K562 (cell line): ENCODE data around the gene TOM1L2. TPM values are rescaled to one million over a fixed set of nuclear protein-coding genes. Genes with fewer than 3 reads are reported as not detected.

Experiments used
- MAFK ChIP-seq: IDR thresholded peaks from 2 replicates; pipeline ENCODE4 v1.6.1; 2011; ENCODE audit warnings: low read length, improper control_type of control experiment
- NEUROD1 ChIP-seq: fragments of 150-350 bp; IDR thresholded peaks from 2 replicates; pipeline ENCODE4 v1.6.1; 2014; ENCODE audit warnings: borderline replicate concordance, low read length, low read depth; ENCODE audit not compliant: partially characterized antibody
- PCBP2 ChIP-seq: fragments of 200-400 bp; formaldehyde crosslinking; IDR thresholded peaks from 2 replicates; pipeline ENCODE4 v1.6.1; 2018; ENCODE audit warnings: low read length, low read depth, mild to moderate bottlenecking, moderate library complexity; ENCODE audit not compliant: poor library complexity, severe bottlenecking
- PHF21A ChIP-seq: fragments of 450-650 bp; IDR thresholded peaks from 2 replicates; pipeline ENCODE4 v1.6.1; 2017; ENCODE audit warnings: low read depth, borderline replicate concordance
- POLR3A ChIP-seq: IDR thresholded peaks from 2 replicates; pipeline ENCODE4 v1.6.1; 2011; ENCODE audit warnings: borderline replicate concordance, mild to moderate bottlenecking, moderate library complexity; ENCODE audit not compliant: insufficient read length, insufficient read depth; ENCODE audit errors: extremely low read depth
- SIX5 ChIP-seq, 2 experiments: IDR thresholded peaks; 2 replicates each; pipeline ENCODE4 v1.6.1; 2011; ENCODE audit warnings: low read length in 2 of 2, borderline replicate concordance in 1 of 2, low read depth in 1 of 2, mild to moderate bottlenecking in 1 of 2, moderate library complexity in 1 of 2; ENCODE audit not compliant: insufficient read depth in 1 of 2
- STAT5B ChIP-seq: fragments of 250-450 bp; sonication (Bioruptor Pico); IDR thresholded peaks from 2 replicates; pipeline ENCODE4 v1.8.0; 2021; ENCODE audit warnings: mild to moderate bottlenecking, inconsistent platforms
- THRAP3 ChIP-seq: fragments of 450-650 bp; IDR thresholded peaks from 2 replicates; pipeline ENCODE4 v1.6.1; 2016; ENCODE audit warnings: mild to moderate bottlenecking, inconsistent platforms, borderline replicate concordance
- ZNF354B ChIP-seq: fragments of 250-450 bp; sonication (Bioruptor Pico); IDR thresholded peaks from 2 replicates; pipeline ENCODE4 v1.4.0; 2020
- ZNF668 ChIP-seq: fragments of 250-450 bp; sonication (Bioruptor Pico); IDR thresholded peaks from 2 replicates; pipeline ENCODE4 v1.8.0; 2022; ENCODE audit warnings: mild to moderate bottlenecking, inconsistent platforms
- ZNF707 ChIP-seq: fragments of 250-450 bp; sonication (Bioruptor Pico); conservative IDR thresholded peaks from 2 replicates; pipeline ENCODE4 v1.8.0; 2022; ENCODE audit warnings: inconsistent platforms, mild to moderate bottlenecking, moderate library complexity
- polyA plus RNA-seq, 8 experiments: library from polyadenylated mRNA; depleted of rRNA in 4 of 8; stranded (reverse) in 5 of 8; unstranded in 3 of 8; fragments of >200 nt; fragmentation: Nextera tagmentation in 2 of 8; fragmentation: Illumina TruSeq in 1 of 8; extraction: Ambion mirVana in 2 of 8; extraction: Trizol in 1 of 8; gene quantifications; 2 replicates each; pipeline versions ENCODE4 v1.2.1 to v1.2.3, GENCODE V29; 2011 to 2014; ENCODE audit warnings: inconsistent platforms in 1 of 8, missing spikeins in 1 of 8
- total RNA-seq, 7 experiments: library from RNA; depleted of rRNA in 6 of 7; stranded (reverse); fragments of >200 nt in 6 of 7; fragmentation: Illumina TruSeq in 2 of 7; extraction: Trizol in 2 of 7; gene quantifications; 2 replicates each; pipeline versions ENCODE4 v1.2.1 to v1.2.3, GENCODE V29; 2011 to 2021; ENCODE audit warnings: low replicate concordance in 1 of 7
- TF ChIP-seq, protein P1 (sequence below): fragments of 450-650 bp; IDR thresholded peaks from one replicate; pipeline ENCODE4 v1.6.1; 2018; ENCODE audit warnings: mild to moderate bottlenecking, moderate library complexity; ENCODE audit not compliant: partially characterized antibody
- TF ChIP-seq, protein P2 (sequence below): fragments of 250-450 bp; sonication (Bioruptor Pico); IDR thresholded peaks from 2 replicates; pipeline ENCODE4 v1.9.0; 2021; ENCODE audit warnings: mild to moderate bottlenecking, inconsistent platforms
- TF ChIP-seq, protein P3 (sequence below): fragments of 250-450 bp; sonication (Bioruptor Pico); IDR thresholded peaks from 2 replicates; pipeline ENCODE4 v1.8.0; 2022; ENCODE audit warnings: moderate library complexity, mild to moderate bottlenecking, inconsistent platforms
- TF ChIP-seq, protein P4 (sequence below): fragments of 450-650 bp; IDR thresholded peaks from 2 replicates; pipeline ENCODE4 v1.7.0; 2016; ENCODE audit warnings: borderline replicate concordance
- TF ChIP-seq, protein P5 (sequence below), 2 experiments: fragments of 450-650 bp; conservative IDR thresholded peaks; 2 replicates each; pipeline ENCODE4 v1.6.1; 2017; ENCODE audit warnings: mild to moderate bottlenecking in 2 of 2, moderate library complexity in 2 of 2

The TOM1L2 gene
- total and polyA plus RNA-seq, 9 of the 15 experiments (the other 6 are each of a cell fraction or from before 2014, with no cell fraction given), result 0.07 to 6.0 (median 2.5) TPM

DNA sequence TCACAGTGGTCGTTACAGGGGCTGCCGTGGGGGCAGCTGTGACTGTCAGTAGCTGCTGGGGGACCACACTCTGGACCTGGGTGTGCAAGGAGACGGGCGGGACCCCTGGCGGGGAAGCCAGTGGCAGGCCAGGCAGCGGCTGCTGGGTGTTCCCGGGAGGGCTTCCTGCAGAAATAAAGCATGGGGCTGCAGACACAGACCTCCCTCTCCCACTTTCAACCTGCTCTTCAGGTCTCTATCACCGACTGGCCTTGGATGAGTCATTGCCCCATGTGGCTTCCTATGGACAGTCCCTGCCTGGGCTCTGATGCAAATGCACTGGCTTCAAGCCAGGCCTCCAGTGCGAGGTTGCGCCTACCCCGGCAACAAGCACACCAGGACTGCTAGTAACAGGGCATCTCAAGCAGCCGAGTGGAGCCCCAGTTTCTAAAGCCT is 152.6 kb downstream of the TOM1L2 start (continued):
- TF ChIP-seq, protein P1, sequence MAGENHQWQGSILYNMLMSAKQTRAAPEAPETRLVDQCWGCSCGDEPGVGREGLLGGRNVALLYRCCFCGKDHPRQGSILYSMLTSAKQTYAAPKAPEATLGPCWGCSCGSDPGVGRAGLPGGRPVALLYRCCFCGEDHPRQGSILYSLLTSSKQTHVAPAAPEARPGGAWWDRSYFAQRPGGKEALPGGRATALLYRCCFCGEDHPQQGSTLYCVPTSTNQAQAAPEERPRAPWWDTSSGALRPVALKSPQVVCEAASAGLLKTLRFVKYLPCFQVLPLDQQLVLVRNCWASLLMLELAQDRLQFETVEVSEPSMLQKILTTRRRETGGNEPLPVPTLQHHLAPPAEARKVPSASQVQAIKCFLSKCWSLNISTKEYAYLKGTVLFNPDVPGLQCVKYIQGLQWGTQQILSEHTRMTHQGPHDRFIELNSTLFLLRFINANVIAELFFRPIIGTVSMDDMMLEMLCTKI, result no peak
- no peak for TF ChIP-seq POLR3A
- no peak for TF ChIP-seq SIX5 (IDR thresholded peaks at IDR 0.05; ENCODE audit: borderline replicate concordance in 1 of 2, insufficient read depth in 1 of 2, low read depth in 1 of 2, low read length in 2 of 2)
- TF ChIP-seq ZNF354B, result no peak
- TF ChIP-seq PHF21A, result no peak
- no peak for TF ChIP-seq STAT5B (CRISPR knock-in tag)
- TF ChIP-seq, protein P2, sequence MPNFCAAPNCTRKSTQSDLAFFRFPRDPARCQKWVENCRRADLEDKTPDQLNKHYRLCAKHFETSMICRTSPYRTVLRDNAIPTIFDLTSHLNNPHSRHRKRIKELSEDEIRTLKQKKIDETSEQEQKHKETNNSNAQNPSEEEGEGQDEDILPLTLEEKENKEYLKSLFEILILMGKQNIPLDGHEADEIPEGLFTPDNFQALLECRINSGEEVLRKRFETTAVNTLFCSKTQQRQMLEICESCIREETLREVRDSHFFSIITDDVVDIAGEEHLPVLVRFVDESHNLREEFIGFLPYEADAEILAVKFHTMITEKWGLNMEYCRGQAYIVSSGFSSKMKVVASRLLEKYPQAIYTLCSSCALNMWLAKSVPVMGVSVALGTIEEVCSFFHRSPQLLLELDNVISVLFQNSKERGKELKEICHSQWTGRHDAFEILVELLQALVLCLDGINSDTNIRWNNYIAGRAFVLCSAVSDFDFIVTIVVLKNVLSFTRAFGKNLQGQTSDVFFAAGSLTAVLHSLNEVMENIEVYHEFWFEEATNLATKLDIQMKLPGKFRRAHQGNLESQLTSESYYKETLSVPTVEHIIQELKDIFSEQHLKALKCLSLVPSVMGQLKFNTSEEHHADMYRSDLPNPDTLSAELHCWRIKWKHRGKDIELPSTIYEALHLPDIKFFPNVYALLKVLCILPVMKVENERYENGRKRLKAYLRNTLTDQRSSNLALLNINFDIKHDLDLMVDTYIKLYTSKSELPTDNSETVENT, result no peak
- TF ChIP-seq, protein P3, sequence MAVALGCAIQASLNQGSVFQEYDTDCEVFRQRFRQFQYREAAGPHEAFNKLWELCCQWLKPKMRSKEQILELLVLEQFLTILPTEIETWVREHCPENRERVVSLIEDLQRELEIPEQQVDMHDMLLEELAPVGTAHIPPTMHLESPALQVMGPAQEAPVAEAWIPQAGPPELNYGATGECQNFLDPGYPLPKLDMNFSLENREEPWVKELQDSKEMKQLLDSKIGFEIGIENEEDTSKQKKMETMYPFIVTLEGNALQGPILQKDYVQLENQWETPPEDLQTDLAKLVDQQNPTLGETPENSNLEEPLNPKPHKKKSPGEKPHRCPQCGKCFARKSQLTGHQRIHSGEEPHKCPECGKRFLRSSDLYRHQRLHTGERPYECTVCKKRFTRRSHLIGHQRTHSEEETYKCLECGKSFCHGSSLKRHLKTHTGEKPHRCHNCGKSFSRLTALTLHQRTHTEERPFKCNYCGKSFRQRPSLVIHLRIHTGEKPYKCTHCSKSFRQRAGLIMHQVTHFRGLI (CRISPR knock-in tag), result no peak
- TF ChIP-seq, protein P4, sequence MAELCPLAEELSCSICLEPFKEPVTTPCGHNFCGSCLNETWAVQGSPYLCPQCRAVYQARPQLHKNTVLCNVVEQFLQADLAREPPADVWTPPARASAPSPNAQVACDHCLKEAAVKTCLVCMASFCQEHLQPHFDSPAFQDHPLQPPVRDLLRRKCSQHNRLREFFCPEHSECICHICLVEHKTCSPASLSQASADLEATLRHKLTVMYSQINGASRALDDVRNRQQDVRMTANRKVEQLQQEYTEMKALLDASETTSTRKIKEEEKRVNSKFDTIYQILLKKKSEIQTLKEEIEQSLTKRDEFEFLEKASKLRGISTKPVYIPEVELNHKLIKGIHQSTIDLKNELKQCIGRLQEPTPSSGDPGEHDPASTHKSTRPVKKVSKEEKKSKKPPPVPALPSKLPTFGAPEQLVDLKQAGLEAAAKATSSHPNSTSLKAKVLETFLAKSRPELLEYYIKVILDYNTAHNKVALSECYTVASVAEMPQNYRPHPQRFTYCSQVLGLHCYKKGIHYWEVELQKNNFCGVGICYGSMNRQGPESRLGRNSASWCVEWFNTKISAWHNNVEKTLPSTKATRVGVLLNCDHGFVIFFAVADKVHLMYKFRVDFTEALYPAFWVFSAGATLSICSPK, result no peak
- TF ChIP-seq NEUROD1, result no peak
- TF ChIP-seq MAFK, result no peak
- no peak for TF ChIP-seq ZNF668
- TF ChIP-seq, protein P5, sequence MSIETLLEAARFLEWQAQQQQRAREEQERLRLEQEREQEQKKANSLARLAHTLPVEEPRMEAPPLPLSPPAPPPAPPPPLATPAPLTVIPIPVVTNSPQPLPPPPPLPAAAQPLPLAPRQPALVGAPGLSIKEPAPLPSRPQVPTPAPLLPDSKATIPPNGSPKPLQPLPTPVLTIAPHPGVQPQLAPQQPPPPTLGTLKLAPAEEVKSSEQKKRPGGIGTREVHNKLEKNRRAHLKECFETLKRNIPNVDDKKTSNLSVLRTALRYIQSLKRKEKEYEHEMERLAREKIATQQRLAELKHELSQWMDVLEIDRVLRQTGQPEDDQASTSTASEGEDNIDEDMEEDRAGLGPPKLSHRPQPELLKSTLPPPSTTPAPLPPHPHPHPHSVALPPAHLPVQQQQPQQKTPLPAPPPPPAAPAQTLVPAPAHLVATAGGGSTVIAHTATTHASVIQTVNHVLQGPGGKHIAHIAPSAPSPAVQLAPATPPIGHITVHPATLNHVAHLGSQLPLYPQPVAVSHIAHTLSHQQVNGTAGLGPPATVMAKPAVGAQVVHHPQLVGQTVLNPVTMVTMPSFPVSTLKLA (conservative IDR thresholded peaks at IDR 0.05), result peak in 1 of 2 experiments; percentile 63; a peak in 3 of 4 replicates
- no peak for TF ChIP-seq ZNF707
- no peak for TF ChIP-seq PCBP2
- no peak for TF ChIP-seq THRAP3
